NCI-H2107 treated with DMSO at 0.1 percent for 48 hours (cell line): ENCODE data around the gene MAGI1.
A peak's percentile ranks its signal among the peaks of the same experiment; 100 is the strongest.

Source experiments
- DNase-seq: peaks from one replicate; lab custom pipeline; 2025; ENCODE audit not compliant: unreplicated experiment; lab: John Stamatoyannopoulos, UW

Gene MAGI1

GRCh38 chr3:65975032-65975431 is 63.7 kb downstream of the MAGI1 start:
- DNase-seq, result no peak

- DNase-seq, result no peak
Measured at GRCh38 chr3:65974509-65974908, 64.2 kb downstream of the MAGI1 start.

DNA sequence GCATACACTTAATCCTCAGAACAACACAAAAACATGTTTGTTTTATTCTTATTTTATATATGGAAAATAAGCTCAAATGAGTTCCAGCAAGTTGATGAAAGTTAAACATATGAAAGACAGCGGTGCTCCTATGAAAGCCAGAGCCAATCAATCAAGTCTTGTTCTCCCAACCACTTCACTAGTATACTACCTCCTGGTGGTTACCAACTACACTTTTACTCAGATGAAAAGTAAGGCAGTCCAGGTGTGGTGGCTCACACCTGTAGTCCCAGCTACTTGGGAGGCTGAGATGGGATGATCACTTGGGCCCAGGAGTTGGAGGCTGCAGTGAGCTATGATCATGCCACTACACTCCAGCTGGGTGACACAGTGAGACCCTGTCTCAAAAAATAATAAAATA is 66.0 kb downstream of the MAGI1 start:
- DNase-seq, result no peak

- no peak for DNase-seq
Measured at GRCh38 chr3:65971293-65972252, 67.1 kb downstream of the MAGI1 start.

DNA sequence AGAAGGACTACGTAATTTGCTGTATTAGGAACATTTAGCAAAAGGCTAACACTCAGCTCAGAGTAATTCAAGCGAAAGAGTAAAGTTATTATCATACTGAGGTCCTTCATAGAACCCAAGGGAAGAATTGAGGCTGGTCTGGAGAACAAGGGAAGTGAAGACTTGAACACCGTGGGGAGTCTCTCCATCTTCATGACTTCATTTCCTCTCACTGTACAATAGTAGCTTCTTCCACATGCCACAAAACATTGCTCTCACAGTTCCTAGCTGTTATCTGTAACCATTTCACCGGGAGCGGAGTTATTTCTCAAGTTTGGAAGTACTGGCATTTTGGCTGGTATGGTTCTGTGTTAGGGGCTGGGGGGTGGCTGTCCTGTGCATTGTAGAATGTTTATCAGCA is 69.7 kb downstream of the MAGI1 start:
- DNase-seq, result no peak

GRCh38 chr3:65967451-65967850 is 71.3 kb downstream of the MAGI1 start:
- DNase-seq, result no peak

GRCh38 chr3:65964838-65965237 is 73.9 kb downstream of the MAGI1 start:
- no peak for DNase-seq

DNA sequence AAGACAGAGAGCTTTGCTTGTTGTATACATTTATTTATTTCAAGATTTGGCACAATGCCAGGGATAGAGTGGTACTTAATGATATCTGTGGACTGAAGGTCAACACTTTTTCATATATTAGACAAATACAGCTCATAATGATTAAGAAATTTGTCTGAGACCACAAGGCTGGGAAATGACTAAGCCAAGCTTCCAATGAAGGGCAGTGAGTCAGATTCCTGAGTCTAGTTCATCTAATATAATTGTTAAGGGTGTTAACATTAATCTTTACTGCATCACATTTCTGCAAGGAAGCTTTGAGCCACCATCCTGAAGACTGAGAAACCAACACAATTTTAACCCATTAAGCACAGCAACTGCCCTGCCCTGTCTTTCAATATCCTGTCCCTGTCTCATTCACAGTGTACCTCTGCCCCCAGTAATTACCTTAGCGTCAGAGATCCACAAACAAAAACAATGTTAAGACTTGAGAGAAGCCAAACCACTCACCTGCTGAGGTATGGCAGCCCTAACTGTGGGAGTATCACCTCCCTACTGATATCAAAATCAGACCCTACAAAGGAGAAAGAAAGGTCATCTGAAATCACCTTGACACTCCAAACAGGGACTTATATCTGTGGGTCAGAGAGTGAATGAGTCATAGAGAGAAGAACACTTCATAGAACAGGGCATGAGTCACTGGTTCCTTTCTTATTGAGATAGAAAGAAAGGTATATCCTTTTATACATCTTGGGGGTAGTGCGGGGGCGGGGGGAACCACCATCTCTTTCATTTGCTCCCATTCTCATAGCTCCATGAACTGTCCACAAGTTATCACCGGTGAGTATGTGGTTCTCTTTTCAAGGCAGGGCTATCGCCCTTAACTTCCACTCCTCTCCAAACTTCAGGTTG is 74.7 kb downstream of the MAGI1 start:
- DNase-seq, result no peak

DNA sequence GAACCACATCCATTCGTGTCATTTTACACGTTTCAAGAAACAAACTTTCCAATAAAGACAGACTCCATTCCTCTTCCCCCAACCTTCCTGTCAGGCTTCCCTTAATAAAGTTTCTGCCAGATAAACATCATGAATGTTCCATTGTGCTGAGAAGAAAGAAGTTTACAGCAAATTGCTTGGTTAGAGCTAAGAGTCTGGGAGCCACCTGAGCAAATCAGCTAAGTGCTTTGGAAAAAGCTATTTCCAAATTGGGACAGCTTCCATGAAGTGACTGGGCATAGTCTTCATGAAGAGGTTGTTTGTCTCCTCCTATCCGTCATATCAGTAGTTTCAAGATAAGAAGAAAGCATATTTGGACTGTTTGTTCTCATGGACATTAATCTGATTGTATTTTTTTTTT is 77.0 kb downstream of the MAGI1 start:
- no peak for DNase-seq

DNA sequence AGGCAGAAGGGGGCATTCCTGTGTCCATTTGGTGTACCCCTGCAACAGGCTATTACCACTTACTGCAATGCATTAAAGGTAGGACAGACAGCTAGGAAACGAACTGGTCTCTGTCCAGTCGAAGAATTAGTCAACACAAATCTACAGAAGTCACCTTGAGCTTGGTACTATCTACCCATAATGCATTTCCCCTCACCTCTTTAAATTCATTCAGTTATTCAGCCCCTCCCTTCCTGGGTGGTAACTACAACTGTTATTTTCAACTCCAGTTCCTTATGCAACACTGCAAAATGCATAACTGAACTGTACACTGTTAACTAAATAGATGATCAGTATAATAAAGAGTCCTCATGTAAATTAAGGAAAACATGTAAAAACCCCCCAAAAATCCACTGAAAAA is 77.6 kb downstream of the MAGI1 start:
- DNase-seq, result no peak

DNA sequence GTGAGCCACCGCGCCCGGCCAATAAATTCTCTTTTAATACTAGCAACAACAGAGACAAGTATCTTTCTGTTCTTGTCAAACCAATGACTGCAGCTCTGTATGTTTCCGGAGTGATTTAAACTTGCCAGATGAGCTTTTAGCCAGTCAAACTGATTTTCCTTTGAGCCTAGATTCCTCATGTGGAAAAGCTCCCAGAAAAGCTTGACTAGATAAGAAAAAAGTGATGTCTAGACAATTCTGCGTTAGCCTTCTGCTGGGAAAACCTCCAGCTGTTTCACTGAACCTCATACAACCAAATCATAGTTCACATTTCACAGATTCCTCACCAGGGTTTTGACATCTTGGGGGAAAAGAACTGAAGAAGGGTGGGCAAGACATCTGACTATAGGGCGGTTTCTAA is 78.6 kb downstream of the MAGI1 start:
- no peak for DNase-seq

GRCh38 chr3:65958216-65958615 is 80.5 kb downstream of the MAGI1 start:
- no peak for DNase-seq

GRCh38 chr3:65955792-65956477 is 82.8 kb downstream of the MAGI1 start:
- DNase-seq, result no peak

DNA sequence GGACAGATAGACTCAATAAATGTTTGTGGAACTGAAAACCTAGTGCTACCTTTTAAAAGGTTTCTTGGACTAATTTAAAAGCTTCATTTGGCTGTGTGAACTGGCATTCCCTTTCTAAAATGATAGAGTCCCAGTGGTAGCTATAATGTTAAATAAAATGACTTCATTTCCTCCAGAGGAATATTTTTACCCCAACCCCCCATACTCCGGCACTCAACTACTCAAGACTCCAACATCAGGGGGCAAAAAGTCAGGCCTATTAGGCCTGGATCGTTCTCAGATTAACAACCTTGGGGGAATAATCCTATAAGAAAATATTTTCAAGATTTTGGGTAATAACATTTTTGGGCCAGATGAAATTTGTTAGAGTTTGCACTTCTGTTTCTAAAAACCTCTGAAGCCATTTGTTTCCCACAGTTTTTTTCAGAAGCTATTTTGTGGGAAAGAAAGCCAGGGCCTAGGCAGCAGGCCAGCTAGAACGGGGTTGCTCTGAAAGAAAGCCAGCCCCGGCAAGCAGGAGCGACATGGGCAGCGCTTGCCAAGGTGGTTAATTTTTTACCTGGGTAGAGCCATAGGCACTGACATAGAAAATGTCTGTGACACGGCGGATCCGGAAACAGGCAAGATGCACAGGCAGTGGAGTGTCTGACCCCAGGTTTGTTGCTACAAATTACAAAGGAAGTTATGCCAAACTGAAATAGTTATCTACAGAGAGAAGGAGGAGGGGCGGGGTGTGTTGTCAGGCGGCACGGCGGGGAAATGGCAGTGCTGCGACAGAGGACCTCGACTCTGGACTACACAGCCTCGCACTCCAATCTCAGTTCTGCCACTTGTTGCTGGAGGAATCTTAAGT is 84.6 kb downstream of the MAGI1 start:
- DNase-seq, result peak; percentile 0

DNA sequence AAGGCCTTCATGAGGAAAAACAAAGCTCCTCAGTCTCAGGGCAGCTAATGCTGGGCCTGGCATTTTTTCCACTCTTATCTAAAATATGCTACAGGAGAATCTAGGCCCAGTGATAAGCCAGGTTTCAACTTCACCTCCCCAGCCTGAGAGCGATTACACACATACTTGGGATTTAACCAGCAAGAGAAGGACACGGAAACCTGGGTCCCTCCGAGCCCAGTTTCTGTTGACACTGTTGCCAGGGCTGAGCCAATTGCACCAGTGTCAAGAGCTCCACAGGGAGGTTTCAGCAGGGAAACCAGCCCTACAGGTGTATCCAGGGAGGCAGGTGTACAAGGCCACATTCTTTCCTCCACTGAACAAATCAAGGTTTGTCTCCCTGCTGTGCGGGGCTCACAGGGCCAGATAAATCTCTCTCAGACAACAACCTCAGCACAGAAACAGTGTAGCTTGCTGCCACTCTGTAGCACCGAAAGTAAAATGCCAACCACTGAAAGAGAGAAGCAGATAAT is 85.4 kb downstream of the MAGI1 start:
- DNase-seq, result peak; percentile 25

DNA sequence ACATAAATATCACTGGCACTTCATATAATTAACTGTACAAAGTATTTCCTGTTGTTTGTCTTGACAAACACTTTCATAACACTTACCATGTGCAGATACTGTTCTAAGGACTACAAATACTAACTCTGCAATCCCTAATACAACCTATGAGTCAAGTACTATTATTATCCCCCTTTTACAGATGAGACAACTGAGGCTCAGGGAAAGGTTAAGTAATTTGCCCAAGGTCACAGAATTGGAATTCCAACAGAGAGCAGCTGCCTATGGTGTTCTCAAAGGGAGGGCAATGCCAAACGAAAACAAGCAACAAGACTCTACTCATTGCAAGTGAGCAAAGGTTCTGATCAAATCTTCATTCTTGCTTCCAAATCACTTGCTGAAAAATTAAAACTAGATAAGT is 85.9 kb downstream of the MAGI1 start:
- DNase-seq, result no peak

DNA sequence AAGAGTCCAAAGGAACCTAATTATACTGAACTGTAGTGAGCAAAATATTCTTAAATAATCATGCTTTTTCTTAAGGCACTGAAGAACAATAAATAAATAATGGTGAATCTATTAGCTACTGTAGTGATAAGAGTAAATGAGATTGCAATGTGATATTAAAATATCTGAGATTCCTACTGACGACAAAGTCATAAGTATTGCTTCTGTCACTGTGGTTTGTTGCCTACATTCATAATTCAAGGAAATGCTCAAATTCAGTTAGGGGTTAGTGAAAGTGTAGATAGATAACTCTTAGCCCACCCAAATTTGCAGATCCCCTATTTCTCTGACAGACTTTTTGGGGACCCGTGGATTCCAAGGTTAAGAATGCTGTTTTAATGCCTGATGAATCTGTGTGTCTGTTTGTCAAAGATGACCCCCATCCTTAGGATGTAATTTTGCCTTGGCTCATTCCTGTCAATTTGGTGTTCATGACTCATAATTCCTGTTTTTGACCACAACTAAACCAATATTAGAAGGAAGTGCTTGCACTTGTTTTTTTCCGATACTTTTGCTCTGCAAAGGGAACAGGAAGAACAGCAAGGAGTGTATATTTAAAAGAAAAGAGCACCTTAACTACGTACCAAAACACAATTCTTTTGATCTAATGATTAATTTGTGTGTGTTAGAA is 86.7 kb downstream of the MAGI1 start:
- no peak for DNase-seq

DNA sequence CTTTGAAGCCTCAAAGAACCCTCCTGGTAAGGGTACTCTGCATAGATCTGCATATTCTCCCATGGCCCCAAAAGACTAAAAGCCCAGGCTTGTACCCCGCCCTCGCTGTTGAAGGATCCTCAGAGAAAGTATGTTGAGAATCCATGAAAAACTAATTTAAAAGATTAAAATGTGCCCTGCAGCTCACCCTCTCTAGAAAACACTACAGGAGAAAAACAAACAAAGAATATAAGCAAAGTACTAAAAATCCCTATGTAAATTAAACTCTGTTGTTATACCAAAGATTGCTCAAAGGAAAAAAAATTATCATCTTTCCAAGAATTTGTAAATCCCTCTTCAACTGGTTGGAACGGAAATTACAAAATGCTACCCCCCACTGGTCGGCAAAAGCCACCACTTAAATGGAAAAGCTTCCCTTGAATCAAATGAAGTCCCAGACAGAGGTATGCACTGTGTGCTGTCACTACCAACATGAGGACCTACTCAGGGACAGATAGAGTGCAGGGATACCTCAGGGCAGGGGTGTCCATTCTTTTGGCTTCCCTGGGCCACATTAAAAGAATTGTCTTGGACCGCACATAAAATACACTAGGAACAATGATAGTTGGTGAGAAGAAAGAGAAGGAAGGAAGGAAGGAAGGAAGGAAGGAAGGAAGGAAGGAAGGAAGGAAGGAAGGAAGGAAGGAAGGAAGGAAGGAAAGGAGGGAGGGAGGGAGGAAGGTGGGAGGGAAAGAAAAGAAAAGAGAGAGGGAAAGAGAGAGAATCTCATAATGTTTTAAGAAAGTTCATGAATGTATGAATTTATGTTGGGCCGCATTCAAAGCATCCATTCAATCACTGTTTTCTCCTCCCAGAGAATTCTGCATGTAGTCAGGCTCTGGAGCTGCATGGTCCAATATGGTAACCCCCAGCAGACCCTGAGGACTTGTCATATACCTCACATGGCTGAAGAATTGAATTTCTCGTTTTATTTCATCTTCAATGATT is 88.1 kb downstream of the MAGI1 start:
- no peak for DNase-seq
